Upper lobe of left lung (tissue), 6 donors: ENCODE data around the gene MYO9B. TPM values are rescaled to one million over a fixed set of nuclear protein-coding genes. Genes with fewer than 3 reads are reported as not detected.
A peak's percentile ranks its signal among the peaks of the same experiment; 100 is the strongest.

Experiments
- ATAC-seq, 2 donors: fragments of 200-7000 bp; cut with Tn5 transposase; one replicate each; pipeline ENCODE4 v1.9.1; 2022; ENCODE audit warnings: mild to moderate bottlenecking in 2 of 2, moderate library complexity in 2 of 2; ENCODE audit not compliant: low FRiP score in 2 of 2
- DNase-seq, 2 donors: peaks; one replicate each; pipeline ENCODE4 v3.0.0-alpha.2; 2019 to 2020
- H3K27ac ChIP-seq, 4 donors: fragments of 200-600 bp; sonication (generic); one replicate each; pipeline ENCODE4 v1.5.1; 2016 to 2019
- H3K27me3 ChIP-seq, 4 donors: fragments of 200-600 bp; sonication (generic); one replicate each; pipeline ENCODE4 v1.5.1; 2017 to 2019
- H3K36me3 ChIP-seq, 4 donors: fragments of 200-600 bp; sonication (generic); one replicate each; pipeline ENCODE4 v1.5.1; 2016 to 2019
- H3K4me1 ChIP-seq, 4 donors: fragments of 200-600 bp; sonication (generic); one replicate each; pipeline ENCODE4 v1.5.1; 2018 to 2019
- H3K4me3 ChIP-seq, 4 donors: fragments of 200-600 bp; sonication (generic); one replicate each; pipeline ENCODE4 v1.5.1; 2017 to 2019; ENCODE audit warnings: mild to moderate bottlenecking in 2 of 4, moderate library complexity in 1 of 4
- H3K9me3 ChIP-seq, 4 donors: fragments of 200-600 bp; sonication (generic); one replicate each; pipeline ENCODE4 v1.5.1; 2018 to 2019
- EP300 ChIP-seq, 4 donors: sonication (generic); formaldehyde crosslinking; IDR thresholded peaks; one replicate each; pipeline ENCODE4 v1.5.1; 2017; ENCODE audit warnings: antibody characterized with exemption in 4 of 4, control low read depth in 2 of 4
- POLR2A ChIP-seq, 4 donors: fragments of 450-650 bp; IDR thresholded peaks; one replicate each; pipeline ENCODE4 v1.5.1; 2016 to 2017; ENCODE audit warnings: antibody characterized with exemption in 4 of 4, mild to moderate bottlenecking in 2 of 4
- POLR2AphosphoS5 ChIP-seq, 2 donors: sonication (generic); formaldehyde crosslinking; IDR thresholded peaks; one replicate each; pipeline ENCODE4 v1.5.1; 2017; ENCODE audit warnings: antibody characterized with exemption in 2 of 2
- WGBS, 2 donors: methylation state at CpG; one replicate each; pipeline ENCODE4 v1.1.5; 2017 to 2018; 5-methylcytosine and 5-hydroxymethylcytosine counted together
- total RNA-seq, 6 donors: library from RNA; depleted of rRNA in 4 of 6; stranded (reverse); fragments of >200 nt in 4 of 6; gene quantifications; one replicate each; pipeline versions ENCODE4 v1.1.0 to v1.2.1, GENCODE V29; 2016 to 2021
- TF ChIP-seq, protein P1 (sequence below), 6 experiments: fragments of 450-650 bp in 4 of 6; fragments of 200-600 bp in 2 of 6; sonication (generic) in 2 of 6; IDR thresholded peaks; one replicate each; pipeline ENCODE4 v1.5.1; 2016 to 2019; ENCODE audit warnings: antibody characterized with exemption in 6 of 6
- donor health status: DM: no; HTN: no; CAD: no; lungs with moderate emphysema.
- donor health status: DM: no; HTN: yes; CAD: no; lungs with severe emphysema.

Gene MYO9B
- total RNA-seq, 6 donors from 2014 or later = 72.3 to 408 (median 146) TPM

DNA sequence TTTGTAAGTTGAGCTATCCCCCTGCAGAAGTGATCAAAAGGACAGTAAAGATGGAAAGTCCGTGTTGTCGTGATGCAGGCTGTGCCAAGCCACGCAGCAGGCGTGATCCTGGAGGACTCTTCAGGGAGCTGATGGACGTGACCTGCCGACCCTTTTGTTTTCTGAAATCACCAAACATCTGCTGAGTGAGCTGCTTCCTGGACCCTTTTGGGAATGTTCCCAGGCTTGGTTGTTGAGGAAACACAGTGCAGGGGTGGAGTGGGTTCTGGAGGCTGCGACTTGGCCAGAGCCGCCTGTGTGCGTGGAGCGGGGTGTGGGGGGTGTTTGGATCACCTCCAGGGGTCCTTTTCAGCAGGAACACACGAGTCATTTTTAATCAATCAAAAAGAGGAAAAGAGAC lies 33.6 kb upstream of the MYO9B start:
- Histone ChIP-seq H3K27ac (peak overlapping the region in 3 of 4 donors; percentile 41 to 74 (median 53)), H3K27me3 (no peaks in the 10 kb centered on the region), H3K4me1 (peaks cover 7 to 14% (median 8%) of the 10 kb centered on the region in 4 donors), H3K4me3 (no peak overlapping the region), H3K9me3 (no peaks in the 10 kb centered on the region), H3K36me3 (no peaks in the 10 kb centered on the region)
- ATAC-seq = peak in 1 of 2 donors; percentile 47
- TF ChIP-seq POLR2AphosphoS5 (IDR thresholded peaks at IDR 0.05) = peak in 1 of 2 donors; percentile 14
- no peak for TF ChIP-seq POLR2A (IDR thresholded peaks at IDR 0.05)
- TF ChIP-seq, protein P1, sequence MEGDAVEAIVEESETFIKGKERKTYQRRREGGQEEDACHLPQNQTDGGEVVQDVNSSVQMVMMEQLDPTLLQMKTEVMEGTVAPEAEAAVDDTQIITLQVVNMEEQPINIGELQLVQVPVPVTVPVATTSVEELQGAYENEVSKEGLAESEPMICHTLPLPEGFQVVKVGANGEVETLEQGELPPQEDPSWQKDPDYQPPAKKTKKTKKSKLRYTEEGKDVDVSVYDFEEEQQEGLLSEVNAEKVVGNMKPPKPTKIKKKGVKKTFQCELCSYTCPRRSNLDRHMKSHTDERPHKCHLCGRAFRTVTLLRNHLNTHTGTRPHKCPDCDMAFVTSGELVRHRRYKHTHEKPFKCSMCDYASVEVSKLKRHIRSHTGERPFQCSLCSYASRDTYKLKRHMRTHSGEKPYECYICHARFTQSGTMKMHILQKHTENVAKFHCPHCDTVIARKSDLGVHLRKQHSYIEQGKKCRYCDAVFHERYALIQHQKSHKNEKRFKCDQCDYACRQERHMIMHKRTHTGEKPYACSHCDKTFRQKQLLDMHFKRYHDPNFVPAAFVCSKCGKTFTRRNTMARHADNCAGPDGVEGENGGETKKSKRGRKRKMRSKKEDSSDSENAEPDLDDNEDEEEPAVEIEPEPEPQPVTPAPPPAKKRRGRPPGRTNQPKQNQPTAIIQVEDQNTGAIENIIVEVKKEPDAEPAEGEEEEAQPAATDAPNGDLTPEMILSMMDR (IDR thresholded peaks at IDR 0.05) = no peak
- DNase-seq = no peak
- WGBS, 2 donors = 14 to 19% methylated on average over 9 to 11 of the region's 11 CpGs

DNA sequence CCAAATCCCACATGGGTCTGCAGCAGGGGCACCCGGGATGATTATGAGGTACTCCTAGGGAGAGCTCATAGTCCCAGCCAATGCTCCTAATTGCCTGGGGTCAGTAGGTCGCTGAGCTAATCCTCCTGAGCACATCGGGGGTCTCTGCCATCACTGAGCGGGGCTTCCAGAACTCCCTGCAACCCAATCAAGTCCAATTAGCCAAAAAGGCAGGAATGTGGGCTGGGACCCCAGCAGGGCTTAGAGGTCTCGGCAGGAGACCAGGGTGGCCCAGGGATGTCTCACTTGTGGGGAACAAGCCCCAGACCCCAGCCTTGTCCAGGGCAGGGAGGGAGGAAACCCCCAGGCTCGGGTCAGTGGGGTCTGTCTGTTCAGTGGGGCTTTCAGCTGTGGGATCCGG lies 31.8 kb upstream of the MYO9B start:
- H3K27me3 ChIP-seq = no peaks in the 10 kb centered on the region
- H3K36me3 ChIP-seq = no peaks in the 10 kb centered on the region
- H3K9me3 ChIP-seq = no peaks in the 10 kb centered on the region
- 61 to 84% methylated on average over 6 of the region's 7 CpGs for WGBS, 2 donors
- H3K27ac ChIP-seq = no peak overlapping the region
- no peak for TF ChIP-seq POLR2A (IDR thresholded peaks at IDR 0.05)
- TF ChIP-seq, protein P1 (IDR thresholded peaks at IDR 0.05) = no peak
- TF ChIP-seq POLR2AphosphoS5 (IDR thresholded peaks at IDR 0.05) = no peak
- TF ChIP-seq EP300 (IDR thresholded peaks at IDR 0.05) = no peak
- no peak for DNase-seq
- no peak for ATAC-seq
- peaks cover 7 to 18% (median 8%) of the 10 kb centered on the region in 4 donors for H3K4me1 ChIP-seq
- H3K4me3 ChIP-seq = no peak overlapping the region

DNA sequence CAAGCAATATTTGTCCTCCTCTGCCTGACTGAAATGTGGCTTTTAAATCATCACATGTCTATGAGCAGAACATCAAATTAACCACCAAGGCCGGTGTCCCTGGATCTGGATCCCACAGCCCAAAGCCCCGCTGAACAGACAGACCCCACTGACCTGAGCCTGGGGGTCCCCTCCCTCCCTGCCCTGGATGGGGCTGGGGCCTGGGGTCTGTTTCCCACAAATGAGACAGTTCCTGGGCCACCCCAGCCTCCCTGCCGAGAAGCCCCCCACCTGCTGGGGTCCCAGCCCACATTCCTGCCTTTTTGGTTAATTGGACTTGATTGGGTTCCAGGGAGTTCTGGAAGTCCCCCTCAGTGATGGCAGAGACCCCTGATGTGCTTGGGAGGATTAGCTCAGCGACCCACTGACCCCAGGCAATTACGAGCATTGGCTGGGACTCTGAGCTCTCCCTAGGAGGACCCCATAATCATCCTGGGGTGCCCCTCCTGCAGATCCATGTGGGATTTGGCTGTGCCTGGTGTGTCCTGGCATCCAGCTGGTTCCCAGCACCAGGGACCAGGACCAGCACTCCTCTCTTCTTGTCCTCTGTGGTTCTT lies 29.6 kb upstream of the MYO9B start:
- Histone ChIP-seq H3K4me3 (no peak overlapping the region), H3K27me3 (no peaks in the 10 kb centered on the region), H3K27ac (no peak overlapping the region), H3K9me3 (no peaks in the 10 kb centered on the region), H3K4me1 (peaks cover 7 to 18% (median 8%) of the 10 kb centered on the region in 4 donors), H3K36me3 (peaks cover 0 to 11% (median 0%) of the 10 kb centered on the region in 4 donors)
- DNase-seq (no peak), ATAC-seq (no peak)
- 91 to 100% methylated on average over 3 to 5 of the region's 5 CpGs for WGBS, 2 donors
- TF ChIP-seq EP300 (IDR thresholded peaks at IDR 0.05) = no peak
- TF ChIP-seq, protein P1 (IDR thresholded peaks at IDR 0.05) = no peak
- no peak for TF ChIP-seq POLR2A (IDR thresholded peaks at IDR 0.05)
- no peak for TF ChIP-seq POLR2AphosphoS5 (IDR thresholded peaks at IDR 0.05)

DNA sequence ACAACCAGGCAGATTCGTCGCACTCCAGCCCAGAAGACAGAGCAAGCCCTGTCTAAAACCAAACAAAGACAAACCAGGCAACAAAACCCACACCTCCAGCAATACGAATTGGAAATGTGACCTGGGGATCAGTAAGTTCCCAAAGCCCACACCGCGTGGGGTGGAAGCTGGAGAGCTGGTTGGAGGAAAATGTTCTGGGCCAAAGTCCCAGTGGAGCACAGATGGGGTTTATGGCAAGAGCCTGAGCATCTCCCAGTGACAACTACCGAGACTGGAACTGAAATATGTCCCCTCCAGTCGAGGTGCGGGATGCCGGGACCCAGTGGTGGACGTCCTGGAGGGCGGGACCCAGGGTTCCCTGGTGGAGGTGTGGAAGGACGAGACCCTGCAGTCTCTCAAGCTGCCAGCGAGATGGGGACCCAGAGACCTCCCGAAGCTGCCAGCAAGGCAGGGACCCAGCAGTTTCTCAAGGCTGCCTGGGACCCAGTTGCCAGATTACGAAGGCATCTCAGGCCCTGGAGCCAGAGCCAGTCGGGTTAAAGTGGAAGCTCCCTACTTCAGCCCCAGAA lies 26.6 kb upstream of the MYO9B start:
- ATAC-seq = no peak
- Histone ChIP-seq H3K36me3 (peaks cover 0 to 27% (median 4%) of the 10 kb centered on the region in 4 donors), H3K27me3 (no peaks in the 10 kb centered on the region), H3K9me3 (no peaks in the 10 kb centered on the region), H3K27ac (no peak overlapping the region), H3K4me1 (peaks cover 0 to 5% (median 0%) of the 10 kb centered on the region in 4 donors), H3K4me3 (no peak overlapping the region)
- TF ChIP-seq, protein P1 (IDR thresholded peaks at IDR 0.05) = no peak
- TF ChIP-seq POLR2A (IDR thresholded peaks at IDR 0.05) (no peak), POLR2AphosphoS5 (IDR thresholded peaks at IDR 0.05) (no peak), EP300 (IDR thresholded peaks at IDR 0.05) (no peak)
- WGBS, 2 donors = 91% methylated on average over 15 to 16 of the region's 16 CpGs
- no peak for DNase-seq
